GM12878 (cell line): ENCODE data around the gene MS4A4E. TPM values are rescaled to one million over a fixed set of nuclear protein-coding genes. Genes with fewer than 3 reads are reported as not detected.
A peak's percentile ranks its signal among the peaks of the same experiment; 100 is the strongest.

Experiments used
- ATF7 ChIP-seq: fragments of 450-650 bp; IDR thresholded peaks from 2 replicates; pipeline ENCODE4 v1.6.1; 2016; ENCODE audit warnings: low read depth, mild to moderate bottlenecking
- BHLHE40 ChIP-seq, 2 experiments: fragments of 450-650 bp in 1 of 2; IDR thresholded peaks; 2 replicates each; pipeline ENCODE4 v1.6.1; 2011 to 2017; ENCODE audit warnings: low read depth in 2 of 2, borderline replicate concordance in 1 of 2, improper control_type of control experiment in 1 of 2, low read length in 1 of 2, mild to moderate bottlenecking in 1 of 2
- CHD1 ChIP-seq: IDR thresholded peaks from 2 replicates; pipeline ENCODE4 v1.6.1; 2012; ENCODE audit warnings: low read depth, low read length, improper control_type of control experiment
- ESRRA ChIP-seq: IDR thresholded peaks from 2 replicates; pipeline ENCODE4 v1.6.1; 2012; ENCODE audit warnings: mild to moderate bottlenecking, low read length, improper control_type of control experiment
- HCFC1 ChIP-seq: fragments of 150-350 bp; IDR thresholded peaks from 2 replicates; pipeline ENCODE4 v1.6.1; 2014; ENCODE audit warnings: low read length
- HDGF ChIP-seq: fragments of 450-650 bp; IDR thresholded peaks from 2 replicates; pipeline ENCODE4 v1.6.1; 2016; ENCODE audit warnings: antibody characterized with exemption
- KAT2A ChIP-seq: conservative IDR thresholded peaks from 2 replicates; pipeline ENCODE4 v1.6.1; 2011; ENCODE audit warnings: low read depth, low read length; ENCODE audit not compliant: control insufficient read depth
- KLF5 ChIP-seq: fragments of 450-650 bp; IDR thresholded peaks from 2 replicates; pipeline ENCODE4 v1.6.1; 2014; ENCODE audit warnings: mild to moderate bottlenecking; ENCODE audit not compliant: partially characterized antibody
- MEF2A ChIP-seq: IDR thresholded peaks from 2 replicates; pipeline ENCODE4 v1.6.1; 2011; ENCODE audit warnings: low read depth, mild to moderate bottlenecking, low read length, moderate library complexity; ENCODE audit not compliant: insufficient read depth
- MTA2 ChIP-seq: fragments of 450-650 bp; IDR thresholded peaks from 2 replicates; pipeline ENCODE4 v1.6.1; 2016; ENCODE audit warnings: low read depth, mild to moderate bottlenecking, moderate library complexity
- NBN ChIP-seq: fragments of 450-650 bp; IDR thresholded peaks from 2 replicates; pipeline ENCODE4 v1.6.1; 2016
- NFYA ChIP-seq: IDR thresholded peaks from 2 replicates; pipeline ENCODE4 v1.6.1; 2011; ENCODE audit warnings: low read depth, mild to moderate bottlenecking, low read length, improper control_type of control experiment, borderline replicate concordance
- NR2C1 ChIP-seq: fragments of 450-650 bp; IDR thresholded peaks from 2 replicates; pipeline ENCODE4 v1.6.1; 2017; ENCODE audit warnings: antibody characterized with exemption, mild to moderate bottlenecking, moderate library complexity
- PAX5 ChIP-seq: IDR thresholded peaks from 2 replicates; pipeline ENCODE4 v1.6.1; 2011; ENCODE audit warnings: low read depth, low read length, borderline replicate concordance
- POLR2AphosphoS5 ChIP-seq: IDR thresholded peaks from 2 replicates; pipeline ENCODE4 v1.6.1; 2011; ENCODE audit warnings: mild to moderate bottlenecking, low read length, inconsistent platforms
- SMARCA5 ChIP-seq: fragments of 450-650 bp; IDR thresholded peaks from 2 replicates; pipeline ENCODE4 v1.6.1; 2017; ENCODE audit warnings: mild to moderate bottlenecking
- SPI1 ChIP-seq: IDR thresholded peaks from 2 replicates; pipeline ENCODE4 v1.6.1; 2011; ENCODE audit warnings: low read depth, mild to moderate bottlenecking, low read length, moderate library complexity, borderline replicate concordance; ENCODE audit not compliant: insufficient read depth
- TCF12 ChIP-seq: IDR thresholded peaks from 2 replicates; pipeline ENCODE4 v1.6.1; 2011; ENCODE audit warnings: low read depth, mild to moderate bottlenecking, low read length
- polyA plus RNA-seq, 11 experiments: library from polyadenylated mRNA; depleted of rRNA in 4 of 11; unstranded in 6 of 11; stranded (reverse) in 5 of 11; fragments of >200 nt; fragmentation: Nextera tagmentation in 4 of 11; fragmentation: Illumina TruSeq in 1 of 11; extraction: Ambion mirVana in 4 of 11; extraction: Trizol in 1 of 11; gene quantifications; 1 replicate in 1 of 11; 2 replicates in 10 of 11; pipeline versions ENCODE4 v1.2.1 to v1.2.3, GENCODE V29; 2011 to 2016; ENCODE audit warnings: inconsistent platforms in 2 of 11, missing spikeins in 2 of 11, low read depth in 1 of 11
- total RNA-seq, 4 experiments: library from RNA; depleted of rRNA in 3 of 4; stranded (reverse); fragments of >200 nt in 3 of 4; fragmentation: Illumina TruSeq in 1 of 4; extraction: Trizol in 1 of 4; gene quantifications; 2 replicates each; pipeline versions ENCODE4 v1.2.1 to v1.2.3, GENCODE V29; 2013 to 2021
- TF ChIP-seq, protein P1 (sequence below), 3 experiments: IDR thresholded peaks in 2 of 3; conservative IDR thresholded peaks in 1 of 3; 2 replicates each; pipeline ENCODE4 v1.5.1; 2011; ENCODE audit warnings: low read depth in 3 of 3, low read length in 3 of 3, mild to moderate bottlenecking in 3 of 3, control low read depth in 2 of 3, moderate library complexity in 2 of 3, inconsistent platforms in 1 of 3, mixed read lengths in 1 of 3; ENCODE audit not compliant: control insufficient read depth in 2 of 3, insufficient read depth in 1 of 3; ENCODE audit errors: extremely low read depth in 1 of 3
- TF ChIP-seq, protein P2 (sequence below): fragments of 450-650 bp; IDR thresholded peaks from 2 replicates; pipeline ENCODE4 v1.6.1; 2017; ENCODE audit warnings: borderline replicate concordance
- TF ChIP-seq, protein P3 (sequence below): IDR thresholded peaks from 2 replicates; pipeline ENCODE4 v1.6.1; 2011; ENCODE audit warnings: low read depth, mild to moderate bottlenecking, low read length, moderate library complexity, borderline replicate concordance; ENCODE audit errors: extremely low read depth
- TF ChIP-seq, protein P4 (sequence below): fragments of 450-650 bp; formaldehyde crosslinking; IDR thresholded peaks from 2 replicates; pipeline ENCODE4 v1.5.0; 2022; ENCODE audit warnings: mild to moderate bottlenecking, missing genetic modification characterization

The MS4A4E gene
- total and polyA plus RNA-seq, 10 of the 15 experiments (the other 5 are each of a cell fraction or from before 2014, with no cell fraction given): 0.06 to 0.92 (median 0.45) TPM; not detected in 3

DNA sequence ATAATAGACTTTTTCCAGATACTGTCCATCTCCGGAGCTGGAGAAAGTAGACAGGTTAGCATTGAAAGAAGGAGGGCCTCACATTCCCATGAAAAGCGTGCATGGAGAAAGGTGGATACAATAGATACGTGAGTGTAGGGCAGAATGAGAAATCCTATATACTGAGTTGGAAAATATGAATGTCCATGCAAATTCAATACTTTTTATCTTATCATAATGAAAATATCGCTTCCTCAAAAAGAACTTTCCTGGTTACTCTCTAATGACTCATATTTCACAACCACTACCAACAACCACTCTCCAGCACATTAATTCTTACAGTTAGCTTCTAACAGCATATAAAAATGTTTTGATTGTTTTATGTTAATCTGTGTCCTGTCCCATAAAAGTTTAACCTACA, 38.0 kb downstream of the MS4A4E start (continued):
- TF ChIP-seq PAX5: no peak
- no peak for TF ChIP-seq ESRRA
- no peak for TF ChIP-seq KAT2A
- no peak for TF ChIP-seq TCF12
- TF ChIP-seq KLF5: no peak
- TF ChIP-seq, protein P1, sequence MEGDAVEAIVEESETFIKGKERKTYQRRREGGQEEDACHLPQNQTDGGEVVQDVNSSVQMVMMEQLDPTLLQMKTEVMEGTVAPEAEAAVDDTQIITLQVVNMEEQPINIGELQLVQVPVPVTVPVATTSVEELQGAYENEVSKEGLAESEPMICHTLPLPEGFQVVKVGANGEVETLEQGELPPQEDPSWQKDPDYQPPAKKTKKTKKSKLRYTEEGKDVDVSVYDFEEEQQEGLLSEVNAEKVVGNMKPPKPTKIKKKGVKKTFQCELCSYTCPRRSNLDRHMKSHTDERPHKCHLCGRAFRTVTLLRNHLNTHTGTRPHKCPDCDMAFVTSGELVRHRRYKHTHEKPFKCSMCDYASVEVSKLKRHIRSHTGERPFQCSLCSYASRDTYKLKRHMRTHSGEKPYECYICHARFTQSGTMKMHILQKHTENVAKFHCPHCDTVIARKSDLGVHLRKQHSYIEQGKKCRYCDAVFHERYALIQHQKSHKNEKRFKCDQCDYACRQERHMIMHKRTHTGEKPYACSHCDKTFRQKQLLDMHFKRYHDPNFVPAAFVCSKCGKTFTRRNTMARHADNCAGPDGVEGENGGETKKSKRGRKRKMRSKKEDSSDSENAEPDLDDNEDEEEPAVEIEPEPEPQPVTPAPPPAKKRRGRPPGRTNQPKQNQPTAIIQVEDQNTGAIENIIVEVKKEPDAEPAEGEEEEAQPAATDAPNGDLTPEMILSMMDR (IDR thresholded peaks at IDR 0.05 in 2 of 3, conservative IDR thresholded peaks at IDR 0.05 in 1 of 3; ENCODE audit: control insufficient read depth in 2 of 3, extremely low read depth in 1 of 3, insufficient read depth in 1 of 3, low read depth in 3 of 3, low read length in 3 of 3): no peak
- TF ChIP-seq BHLHE40 (IDR thresholded peaks at IDR 0.05; ENCODE audit: borderline replicate concordance in 1 of 2, low read depth in 2 of 2, low read length in 1 of 2): peak; percentile 13 to 38; a peak in 1 of 4 replicates
- TF ChIP-seq POLR2AphosphoS5: no peak
- TF ChIP-seq, protein P2, sequence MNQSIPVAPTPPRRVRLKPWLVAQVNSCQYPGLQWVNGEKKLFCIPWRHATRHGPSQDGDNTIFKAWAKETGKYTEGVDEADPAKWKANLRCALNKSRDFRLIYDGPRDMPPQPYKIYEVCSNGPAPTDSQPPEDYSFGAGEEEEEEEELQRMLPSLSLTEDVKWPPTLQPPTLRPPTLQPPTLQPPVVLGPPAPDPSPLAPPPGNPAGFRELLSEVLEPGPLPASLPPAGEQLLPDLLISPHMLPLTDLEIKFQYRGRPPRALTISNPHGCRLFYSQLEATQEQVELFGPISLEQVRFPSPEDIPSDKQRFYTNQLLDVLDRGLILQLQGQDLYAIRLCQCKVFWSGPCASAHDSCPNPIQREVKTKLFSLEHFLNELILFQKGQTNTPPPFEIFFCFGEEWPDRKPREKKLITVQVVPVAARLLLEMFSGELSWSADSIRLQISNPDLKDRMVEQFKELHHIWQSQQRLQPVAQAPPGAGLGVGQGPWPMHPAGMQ: no peak
- TF ChIP-seq MEF2A: peak; percentile 72; the same call in 1 of the 2 replicates
- no peak for TF ChIP-seq SMARCA5
- no peak for TF ChIP-seq NR2C1
- no peak for TF ChIP-seq NFYA
- TF ChIP-seq MTA2: peak; percentile 91
- no peak for TF ChIP-seq NBN
- TF ChIP-seq, protein P3, sequence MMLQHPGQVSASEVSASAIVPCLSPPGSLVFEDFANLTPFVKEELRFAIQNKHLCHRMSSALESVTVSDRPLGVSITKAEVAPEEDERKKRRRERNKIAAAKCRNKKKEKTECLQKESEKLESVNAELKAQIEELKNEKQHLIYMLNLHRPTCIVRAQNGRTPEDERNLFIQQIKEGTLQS: no peak
- no peak for TF ChIP-seq HCFC1
- peak; percentile 80 for TF ChIP-seq ATF7
- TF ChIP-seq HDGF: no peak
- TF ChIP-seq SPI1: peak; percentile 87
- TF ChIP-seq, protein P4, sequence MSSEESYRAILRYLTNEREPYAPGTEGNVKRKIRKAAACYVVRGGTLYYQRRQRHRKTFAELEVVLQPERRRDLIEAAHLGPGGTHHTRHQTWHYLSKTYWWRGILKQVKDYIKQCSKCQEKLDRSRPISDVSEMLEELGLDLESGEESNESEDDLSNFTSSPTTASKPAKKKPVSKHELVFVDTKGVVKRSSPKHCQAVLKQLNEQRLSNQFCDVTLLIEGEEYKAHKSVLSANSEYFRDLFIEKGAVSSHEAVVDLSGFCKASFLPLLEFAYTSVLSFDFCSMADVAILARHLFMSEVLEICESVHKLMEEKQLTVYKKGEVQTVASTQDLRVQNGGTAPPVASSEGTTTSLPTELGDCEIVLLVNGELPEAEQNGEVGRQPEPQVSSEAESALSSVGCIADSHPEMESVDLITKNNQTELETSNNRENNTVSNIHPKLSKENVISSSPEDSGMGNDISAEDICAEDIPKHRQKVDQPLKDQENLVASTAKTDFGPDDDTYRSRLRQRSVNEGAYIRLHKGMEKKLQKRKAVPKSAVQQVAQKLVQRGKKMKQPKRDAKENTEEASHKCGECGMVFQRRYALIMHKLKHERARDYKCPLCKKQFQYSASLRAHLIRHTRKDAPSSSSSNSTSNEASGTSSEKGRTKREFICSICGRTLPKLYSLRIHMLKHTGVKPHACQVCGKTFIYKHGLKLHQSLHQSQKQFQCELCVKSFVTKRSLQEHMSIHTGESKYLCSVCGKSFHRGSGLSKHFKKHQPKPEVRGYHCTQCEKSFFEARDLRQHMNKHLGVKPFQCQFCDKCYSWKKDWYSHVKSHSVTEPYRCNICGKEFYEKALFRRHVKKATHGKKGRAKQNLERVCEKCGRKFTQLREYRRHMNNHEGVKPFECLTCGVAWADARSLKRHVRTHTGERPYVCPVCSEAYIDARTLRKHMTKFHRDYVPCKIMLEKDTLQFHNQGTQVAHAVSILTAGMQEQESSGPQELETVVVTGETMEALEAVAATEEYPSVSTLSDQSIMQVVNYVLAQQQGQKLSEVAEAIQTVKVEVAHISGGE (CRISPR knock-in tag): no peak
- TF ChIP-seq CHD1: no peak
